Measurements from ENCODE around the gene TMEM144.

- TF ChIP-seq POLR2A (IDR thresholded peaks at IDR 0.05) (no peak), CTCF (IDR thresholded peaks at IDR 0.05) (no peak)
These were observed 47.7 kb upstream of the TMEM144 start for GRCh38 chr4:158162631-158163030.
